Effector memory CD4-positive, alpha-beta T cell (primary cell): ENCODE results near the gene PDE9A.

ENCODE experiments used
- DNase-seq, 3 donors: peaks; one replicate each; pipeline ENCODE4 v3.0.0-alpha.2; 2020
- H3K27ac ChIP-seq: 2 replicates; pipeline ENCODE4 v1.7.0; 2013; ENCODE audit warnings: mild to moderate bottlenecking, low read length, moderate library complexity; ENCODE audit not compliant: insufficient read depth, poor library complexity, severe bottlenecking
- H3K27me3 ChIP-seq: replicated peaks from 2 replicates; pipeline ENCODE4 v1.7.0; 2013; ENCODE audit warnings: mild to moderate bottlenecking, low read length; ENCODE audit not compliant: insufficient read depth, control insufficient read depth, poor library complexity, severe bottlenecking
- H3K36me3 ChIP-seq: 2 replicates; pipeline ENCODE4 v1.7.0; 2013; ENCODE audit warnings: mild to moderate bottlenecking, low read length, moderate library complexity; ENCODE audit not compliant: control insufficient read depth, insufficient read depth
- H3K4me1 ChIP-seq: 2 replicates; pipeline ENCODE4 v1.7.0; 2013; ENCODE audit warnings: low read length, mild to moderate bottlenecking; ENCODE audit not compliant: control insufficient read depth, insufficient read depth, poor library complexity, severe bottlenecking
- H3K4me3 ChIP-seq: 2 replicates; pipeline ENCODE4 v1.7.0; 2013; ENCODE audit warnings: low read length, low read depth, mild to moderate bottlenecking; ENCODE audit not compliant: insufficient read depth, poor library complexity, severe bottlenecking
- H3K9me3 ChIP-seq: 2 replicates; pipeline ENCODE4 v1.7.0; 2013; ENCODE audit warnings: mild to moderate bottlenecking, low read length, moderate library complexity; ENCODE audit not compliant: control insufficient read depth

Gene PDE9A

DNA sequence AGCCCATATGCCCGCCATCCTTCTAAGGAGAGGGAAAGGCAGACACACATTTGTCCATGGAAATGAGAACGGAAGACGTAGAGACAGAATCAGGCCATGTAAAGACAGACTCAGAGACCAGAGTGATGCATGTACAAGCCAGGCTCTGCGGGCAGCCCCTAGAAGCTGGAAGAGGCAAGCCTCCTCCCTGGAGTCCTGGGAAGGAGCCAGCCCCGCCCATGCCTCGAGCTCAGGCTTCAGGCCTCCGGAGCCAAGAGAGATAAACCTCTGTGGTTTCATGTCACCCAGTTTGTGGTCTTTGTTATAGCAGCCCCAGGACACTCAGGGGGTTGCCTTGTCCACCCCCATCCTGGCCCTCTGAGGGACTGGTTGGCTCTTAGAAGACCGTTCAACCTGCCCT is 11.6 kb downstream of the PDE9A start:
- Histone ChIP-seq H3K9me3 (no peaks in the 10 kb centered on the region), H3K27ac (no peak overlapping the region), H3K4me3 (no peak overlapping the region), H3K36me3 (no peaks in the 10 kb centered on the region), H3K4me1 (no peaks in the 10 kb centered on the region), H3K27me3 (no peaks in the 10 kb centered on the region)
- DNase-seq = no peak

DNA sequence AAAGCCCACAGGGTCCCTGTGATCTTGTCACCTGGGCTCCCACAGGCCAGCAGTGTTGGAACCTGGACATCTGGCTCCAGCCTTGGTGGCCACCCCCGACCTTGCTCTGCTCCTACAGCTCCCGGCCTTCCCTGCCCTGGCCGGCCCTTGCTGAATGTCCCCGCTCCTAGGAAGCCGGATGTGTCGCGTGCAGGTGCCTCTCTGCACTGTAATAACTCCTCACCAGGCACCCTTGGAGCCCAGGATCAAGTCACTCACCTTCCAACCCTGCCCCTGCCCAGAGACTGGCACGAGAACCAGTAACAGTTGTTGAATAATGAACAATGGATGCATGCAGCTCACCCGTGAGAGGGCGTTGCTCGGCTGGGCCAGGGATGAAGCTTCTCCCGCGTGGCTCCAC is 12.1 kb downstream of the PDE9A start:
- H3K4me3 ChIP-seq = no peak overlapping the region
- no peaks in the 10 kb centered on the region for H3K4me1 ChIP-seq
- H3K27me3 ChIP-seq = no peaks in the 10 kb centered on the region
- H3K27ac ChIP-seq = no peak overlapping the region
- H3K9me3 ChIP-seq = no peaks in the 10 kb centered on the region
- no peaks in the 10 kb centered on the region for H3K36me3 ChIP-seq
- DNase-seq = no peak

- H3K36me3 ChIP-seq = no peaks in the 10 kb centered on the region
- H3K27me3 ChIP-seq = no peaks in the 10 kb centered on the region
- H3K4me3 ChIP-seq = no peak overlapping the region
- H3K27ac ChIP-seq = no peak overlapping the region
- H3K9me3 ChIP-seq = no peaks in the 10 kb centered on the region
- no peaks in the 10 kb centered on the region for H3K4me1 ChIP-seq
- peak in 1 of 3 donors; percentile 6 for DNase-seq
Observed at GRCh38 chr21:42666023-42666747, 12.8 kb downstream of the PDE9A start.

DNA sequence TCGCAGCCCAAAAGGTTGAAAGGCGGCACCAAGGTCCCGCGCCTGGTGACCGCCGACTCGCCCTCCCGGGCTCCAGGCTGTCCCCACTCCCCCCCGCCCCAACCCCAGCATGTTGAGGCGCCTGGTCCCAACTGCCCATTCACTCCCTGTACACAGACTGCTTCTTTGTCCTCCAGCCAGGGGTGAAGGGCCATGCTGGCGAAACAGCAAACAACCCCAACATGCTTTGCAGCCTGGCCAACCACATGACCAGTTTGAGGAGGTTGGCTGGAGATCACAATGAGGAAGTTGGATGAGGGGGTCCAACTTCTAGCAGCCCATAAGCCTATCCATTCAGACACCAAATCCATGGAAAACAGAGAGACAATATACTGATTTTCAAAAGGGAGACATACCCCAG is 13.5 kb downstream of the PDE9A start:
- H3K36me3 ChIP-seq = no peaks in the 10 kb centered on the region
- H3K9me3 ChIP-seq = no peaks in the 10 kb centered on the region
- no peaks in the 10 kb centered on the region for H3K27me3 ChIP-seq
- H3K4me1 ChIP-seq = no peaks in the 10 kb centered on the region
- H3K27ac ChIP-seq = no peak overlapping the region
- no peak overlapping the region for H3K4me3 ChIP-seq
- DNase-seq = no peak

DNA sequence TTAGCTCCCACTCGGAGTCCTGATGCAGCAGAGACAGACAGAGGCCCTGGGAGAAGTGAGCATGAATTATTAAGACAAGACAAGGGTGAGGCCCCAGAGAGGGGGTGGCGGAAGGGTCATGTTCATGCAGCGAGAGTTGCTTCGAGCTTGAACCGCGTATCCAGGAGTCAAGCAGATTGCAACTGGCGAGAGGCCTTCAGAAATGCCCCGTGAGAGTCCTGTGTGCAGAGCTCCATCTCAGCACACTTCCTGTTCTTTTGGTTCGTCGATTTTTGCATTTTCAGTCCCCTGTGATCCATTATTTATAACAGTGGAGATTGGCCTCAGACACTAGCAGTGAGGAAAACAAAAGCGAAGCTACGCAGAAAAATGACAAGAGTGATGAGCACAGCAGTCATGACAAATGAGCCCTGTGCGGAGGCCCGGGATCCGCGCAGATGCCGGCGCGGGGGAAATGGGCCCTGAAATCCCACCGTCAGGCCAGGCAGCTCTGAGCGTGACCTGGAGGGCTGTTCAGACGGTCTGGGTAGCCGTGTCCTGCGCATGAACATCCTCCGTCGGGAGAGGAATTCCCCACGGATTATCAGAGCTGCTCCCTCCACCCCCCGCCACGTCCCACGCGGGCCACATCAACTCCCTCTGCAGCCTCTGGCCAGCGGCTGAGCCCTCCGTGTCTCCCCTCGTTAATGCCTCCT is 15.0 kb downstream of the PDE9A start:
- no peak for DNase-seq
- H3K27me3 ChIP-seq = no peaks in the 10 kb centered on the region
- H3K36me3 ChIP-seq = no peaks in the 10 kb centered on the region
- H3K4me3 ChIP-seq = no peak overlapping the region
- H3K9me3 ChIP-seq = no peaks in the 10 kb centered on the region
- no peaks in the 10 kb centered on the region for H3K4me1 ChIP-seq
- H3K27ac ChIP-seq = no peak overlapping the region

DNA sequence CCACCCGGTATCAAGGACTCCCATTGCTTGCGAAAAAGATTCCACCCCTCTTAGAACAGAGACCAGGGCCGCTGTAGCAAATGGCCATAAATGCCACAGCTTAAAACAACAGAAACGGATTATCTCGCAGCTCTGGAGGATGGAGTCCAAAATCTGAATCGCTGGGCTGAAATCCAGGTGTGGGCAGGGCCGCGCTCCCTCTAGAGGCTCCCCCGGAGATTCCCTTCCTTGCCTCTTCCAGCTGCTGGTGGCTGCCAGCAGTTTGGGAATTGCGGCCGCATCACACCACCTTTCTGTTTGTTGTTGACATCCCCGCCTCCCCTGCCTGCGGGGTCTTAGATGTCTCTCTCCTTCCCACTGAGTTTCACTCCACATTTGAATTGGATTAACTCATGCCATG is 15.6 kb downstream of the PDE9A start:
- H3K4me3 ChIP-seq = no peak overlapping the region
- no peaks in the 10 kb centered on the region for H3K4me1 ChIP-seq
- H3K9me3 ChIP-seq = no peaks in the 10 kb centered on the region
- H3K27ac ChIP-seq = no peak overlapping the region
- H3K36me3 ChIP-seq = no peaks in the 10 kb centered on the region
- no peak for DNase-seq
- H3K27me3 ChIP-seq = no peaks in the 10 kb centered on the region

DNA sequence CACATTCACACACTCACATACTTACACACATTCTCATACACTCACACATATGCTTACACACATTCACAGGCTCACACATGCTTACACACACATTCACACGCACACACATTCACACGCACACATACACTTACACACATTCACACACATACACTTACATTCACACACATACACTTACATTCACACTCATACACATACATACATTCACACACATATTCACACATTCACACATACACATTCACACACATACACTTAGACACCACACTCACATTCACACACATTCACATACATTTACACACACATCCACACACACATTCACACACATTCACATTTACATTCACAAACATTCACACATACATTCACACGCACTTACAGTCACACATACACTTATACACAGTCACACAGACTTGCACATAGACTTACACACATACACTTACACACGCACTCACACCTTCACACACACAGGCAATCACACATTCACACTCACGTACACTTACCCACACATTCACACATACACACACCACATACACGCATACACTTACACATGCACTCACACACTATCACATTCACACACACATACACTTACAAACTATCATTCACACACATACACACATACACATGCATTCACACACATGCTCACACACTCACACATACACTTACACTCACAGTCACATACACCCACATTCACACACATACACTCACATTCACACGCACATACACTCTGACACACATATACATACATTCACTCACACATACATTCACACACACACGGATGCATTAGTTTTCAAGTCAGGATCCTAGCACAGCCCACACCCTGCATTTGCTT is 16.8 kb downstream of the PDE9A start:
- no peak overlapping the region for H3K4me3 ChIP-seq
- no peaks in the 10 kb centered on the region for H3K4me1 ChIP-seq
- no peak for DNase-seq
- H3K27me3 ChIP-seq = no peaks in the 10 kb centered on the region
- no peaks in the 10 kb centered on the region for H3K9me3 ChIP-seq
- no peak overlapping the region for H3K27ac ChIP-seq
- H3K36me3 ChIP-seq = no peaks in the 10 kb centered on the region

- H3K9me3 ChIP-seq = no peaks in the 10 kb centered on the region
- no peaks in the 10 kb centered on the region for H3K27me3 ChIP-seq
- no peaks in the 10 kb centered on the region for H3K4me1 ChIP-seq
- no peak overlapping the region for H3K4me3 ChIP-seq
- H3K36me3 ChIP-seq = no peaks in the 10 kb centered on the region
- DNase-seq = no peak
- no peak overlapping the region for H3K27ac ChIP-seq
Observed at GRCh38 chr21:42670884-42671283, 17.5 kb downstream of the PDE9A start.

DNA sequence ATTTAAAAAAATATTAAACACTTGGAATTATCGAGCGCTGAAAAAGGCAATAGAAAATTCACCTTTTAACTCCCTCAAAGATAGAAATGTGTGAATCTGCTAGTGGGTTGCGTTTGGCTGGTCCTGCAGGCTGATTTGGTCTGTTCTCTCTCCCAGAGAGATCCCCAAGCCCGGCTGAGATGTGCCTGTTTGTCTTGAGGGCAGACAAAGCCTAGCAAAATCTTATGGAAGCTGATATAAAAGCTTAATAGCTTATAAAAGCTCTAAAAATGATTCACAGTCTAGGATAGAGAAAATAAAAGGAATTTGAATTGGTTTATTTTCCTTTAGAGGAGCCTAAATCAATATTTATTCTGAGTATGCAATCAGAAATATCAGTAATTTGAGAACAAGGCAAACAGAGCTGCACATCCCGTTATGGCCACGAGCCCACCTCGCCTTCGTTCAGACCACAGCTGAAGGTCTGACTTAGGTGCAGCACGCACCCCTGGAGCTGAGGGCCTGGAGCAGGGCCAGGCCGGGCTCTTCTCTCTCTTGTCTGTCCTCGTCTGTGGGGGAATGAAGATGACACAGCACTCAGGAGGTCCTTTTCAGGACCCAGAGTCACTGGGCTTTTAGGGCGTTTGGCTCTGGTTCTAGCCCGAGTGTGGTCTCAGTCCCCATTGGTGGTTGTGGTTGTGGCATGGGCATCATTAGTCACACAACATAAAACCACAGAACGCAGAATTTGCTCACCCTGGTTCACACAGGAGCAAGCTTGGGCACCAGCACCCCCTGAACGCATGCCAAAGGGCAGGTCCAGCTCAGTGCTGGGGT is 18.6 kb downstream of the PDE9A start:
- no peak for DNase-seq
- Histone ChIP-seq H3K27me3 (no peaks in the 10 kb centered on the region), H3K4me3 (no peak overlapping the region), H3K9me3 (no peaks in the 10 kb centered on the region), H3K4me1 (no peaks in the 10 kb centered on the region), H3K27ac (no peak overlapping the region), H3K36me3 (no peaks in the 10 kb centered on the region)
